SH-SY5Y (cell line): ENCODE results near the gene TRPM2.

Experiments used
- GATA2 ChIP-seq: IDR thresholded peaks from 2 replicates; pipeline ENCODE4 v1.6.1; 2011; ENCODE audit warnings: mild to moderate bottlenecking, low read depth, low read length
- GATA3 ChIP-seq: IDR thresholded peaks from 2 replicates; pipeline ENCODE4 v1.6.1; 2011; ENCODE audit warnings: low read depth, mild to moderate bottlenecking, low read length, moderate library complexity

The TRPM2 gene

DNA sequence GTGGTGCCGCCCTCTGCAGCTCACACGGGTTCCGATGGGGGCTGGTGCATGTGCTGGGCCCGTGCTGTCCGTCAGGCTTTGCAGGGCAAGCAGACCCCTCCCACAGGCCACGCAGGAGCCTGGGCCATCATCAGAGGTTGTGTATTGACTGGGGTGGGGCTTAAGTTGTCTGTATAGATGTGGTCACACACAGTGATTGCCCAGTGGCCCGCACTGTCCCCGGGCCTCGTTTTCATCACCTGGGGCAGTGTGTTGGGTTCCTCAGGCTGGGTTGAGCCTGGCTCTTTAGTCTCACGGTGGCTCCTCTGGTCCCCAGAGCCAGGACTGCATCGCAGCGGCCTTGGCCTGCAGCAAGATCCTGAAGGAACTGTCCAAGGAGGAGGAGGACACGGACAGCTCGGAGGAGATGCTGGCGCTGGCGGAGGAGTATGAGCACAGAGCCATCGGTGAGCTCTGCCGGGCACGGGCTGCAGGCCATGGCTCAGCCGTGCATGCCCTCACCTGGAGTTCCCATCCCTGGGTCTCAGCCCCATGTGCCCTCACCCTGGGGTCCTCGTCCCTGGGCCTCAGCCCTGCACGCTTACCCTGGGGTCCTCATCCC, 44.1 kb downstream of the TRPM2 start:
- TF ChIP-seq GATA3 = no peak
- TF ChIP-seq GATA2 = no peak

DNA sequence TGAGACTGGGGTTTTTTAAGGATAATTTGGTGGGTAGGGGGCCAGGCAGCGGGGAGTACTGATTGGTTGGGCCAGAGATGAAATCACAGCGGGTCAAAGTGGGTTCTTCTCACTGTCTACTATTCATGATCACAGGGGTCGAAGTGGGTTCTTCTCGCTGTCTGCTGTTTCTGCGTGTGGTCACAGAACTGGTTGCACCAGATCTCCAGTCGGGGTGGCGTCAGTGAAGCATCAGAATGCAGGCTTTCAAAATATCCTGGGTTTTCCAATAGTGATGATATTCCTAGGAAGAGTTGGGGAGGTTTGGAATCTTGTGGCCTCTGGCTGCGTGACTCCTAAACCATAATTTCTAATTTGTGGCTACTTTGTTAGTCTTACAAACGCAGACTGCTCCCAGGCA, 45.1 kb downstream of the TRPM2 start:
- TF ChIP-seq GATA2 (no peak), GATA3 (no peak)

DNA sequence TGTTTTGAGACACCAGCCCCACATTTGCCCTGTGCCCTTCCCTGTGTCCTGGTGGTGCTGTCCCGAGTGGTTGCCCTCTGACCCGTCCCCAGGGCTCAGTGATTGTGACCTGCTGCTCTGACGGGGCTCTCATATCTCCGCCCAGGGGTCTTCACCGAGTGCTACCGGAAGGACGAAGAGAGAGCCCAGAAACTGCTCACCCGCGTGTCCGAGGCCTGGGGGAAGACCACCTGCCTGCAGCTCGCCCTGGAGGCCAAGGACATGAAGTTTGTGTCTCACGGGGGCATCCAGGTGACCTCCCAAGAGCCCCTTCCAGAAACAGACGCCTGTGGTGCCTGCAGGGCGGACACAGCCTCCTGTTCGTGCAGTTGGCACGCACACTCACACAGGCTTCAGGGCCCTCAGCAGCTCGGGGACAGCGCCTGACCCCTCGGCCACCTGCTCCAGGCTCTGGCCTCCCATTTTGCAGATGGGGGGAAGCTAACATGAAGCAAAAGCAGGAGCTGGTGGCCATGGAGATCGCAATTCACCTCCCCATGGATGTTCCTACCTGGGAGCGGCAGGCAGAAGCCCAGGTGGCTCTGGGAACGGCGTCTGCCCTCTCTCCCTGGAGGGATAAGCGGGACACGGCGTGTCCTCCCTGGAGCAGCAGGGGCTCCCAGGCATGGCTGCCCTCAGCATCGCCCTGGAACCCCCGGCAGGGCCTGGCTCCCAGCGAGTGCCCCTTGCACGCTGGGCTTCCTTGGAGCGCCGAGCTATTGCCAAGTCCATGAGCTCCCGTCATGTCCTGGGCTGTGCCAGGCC, 45.9 kb downstream of the TRPM2 start:
- TF ChIP-seq GATA2 = no peak
- no peak for TF ChIP-seq GATA3

DNA sequence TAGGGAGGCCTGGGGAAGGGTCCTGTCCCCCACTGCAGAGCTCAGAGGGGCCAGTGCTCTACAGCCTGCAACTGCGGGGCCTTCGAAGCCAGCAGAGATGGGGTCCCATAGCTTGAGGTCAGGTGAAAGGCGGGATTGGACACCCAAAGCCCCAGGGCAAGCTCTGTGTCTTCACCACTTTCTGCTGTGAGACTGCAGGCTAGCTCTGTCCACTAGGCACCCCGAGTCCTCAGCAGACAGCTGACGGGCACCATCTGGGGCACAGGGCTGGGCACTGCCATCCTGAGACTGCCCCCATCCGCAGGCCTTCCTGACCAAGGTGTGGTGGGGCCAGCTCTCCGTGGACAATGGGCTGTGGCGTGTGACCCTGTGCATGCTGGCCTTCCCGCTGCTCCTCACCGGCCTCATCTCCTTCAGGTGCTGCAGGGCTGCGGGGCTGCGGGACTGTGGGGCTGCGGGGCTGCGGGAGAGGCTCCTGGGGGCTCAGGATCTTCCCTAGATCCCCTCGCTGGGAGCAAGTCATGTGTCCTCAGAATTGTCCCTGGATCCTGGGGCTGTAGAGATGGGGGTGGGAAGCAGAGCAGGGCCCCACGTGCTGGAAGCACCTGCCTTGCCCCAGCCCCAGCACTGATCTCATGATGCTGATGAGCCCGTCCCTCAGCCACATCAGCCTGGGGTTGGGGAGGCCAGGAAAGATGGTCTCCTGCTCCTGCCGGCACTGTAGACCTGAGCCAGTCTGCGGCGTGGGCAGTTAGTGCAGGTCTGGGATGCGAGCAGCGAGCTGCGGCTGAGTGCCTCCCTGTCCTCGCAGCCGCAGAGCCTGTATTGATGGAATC, 46.8 kb downstream of the TRPM2 start:
- TF ChIP-seq GATA2 = no peak
- TF ChIP-seq GATA3 = no peak

DNA sequence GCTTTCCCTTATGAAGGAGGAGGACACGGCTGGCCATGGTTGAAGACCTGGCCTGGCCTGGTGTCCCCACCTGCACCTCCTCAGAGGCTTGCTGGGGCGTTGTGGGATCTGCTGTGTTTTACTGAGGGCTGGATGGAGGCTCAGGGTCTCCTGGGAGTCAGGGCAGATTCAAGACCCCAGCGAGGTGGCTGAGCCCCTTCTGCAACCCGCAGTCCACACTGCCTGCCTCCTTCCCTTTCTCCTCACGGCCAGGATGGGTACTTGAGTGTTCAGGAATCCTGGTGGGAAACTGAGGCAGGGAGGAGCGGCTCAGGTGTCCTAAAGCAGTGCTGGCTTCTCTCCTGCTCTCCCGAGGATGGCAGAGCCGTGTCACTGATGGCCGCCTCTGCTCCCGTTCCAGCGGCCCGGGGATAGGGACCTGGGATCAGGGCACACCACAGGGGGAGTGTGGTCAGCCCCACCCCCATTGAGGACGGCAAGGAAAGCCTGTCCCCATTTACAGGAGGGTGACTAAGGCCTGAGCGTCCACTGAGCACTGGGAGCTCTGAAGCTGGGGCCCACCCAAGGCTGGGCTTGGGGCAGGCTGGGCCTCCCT, 47.5 kb downstream of the TRPM2 start:
- TF ChIP-seq GATA3 (no peak), GATA2 (no peak)

DNA sequence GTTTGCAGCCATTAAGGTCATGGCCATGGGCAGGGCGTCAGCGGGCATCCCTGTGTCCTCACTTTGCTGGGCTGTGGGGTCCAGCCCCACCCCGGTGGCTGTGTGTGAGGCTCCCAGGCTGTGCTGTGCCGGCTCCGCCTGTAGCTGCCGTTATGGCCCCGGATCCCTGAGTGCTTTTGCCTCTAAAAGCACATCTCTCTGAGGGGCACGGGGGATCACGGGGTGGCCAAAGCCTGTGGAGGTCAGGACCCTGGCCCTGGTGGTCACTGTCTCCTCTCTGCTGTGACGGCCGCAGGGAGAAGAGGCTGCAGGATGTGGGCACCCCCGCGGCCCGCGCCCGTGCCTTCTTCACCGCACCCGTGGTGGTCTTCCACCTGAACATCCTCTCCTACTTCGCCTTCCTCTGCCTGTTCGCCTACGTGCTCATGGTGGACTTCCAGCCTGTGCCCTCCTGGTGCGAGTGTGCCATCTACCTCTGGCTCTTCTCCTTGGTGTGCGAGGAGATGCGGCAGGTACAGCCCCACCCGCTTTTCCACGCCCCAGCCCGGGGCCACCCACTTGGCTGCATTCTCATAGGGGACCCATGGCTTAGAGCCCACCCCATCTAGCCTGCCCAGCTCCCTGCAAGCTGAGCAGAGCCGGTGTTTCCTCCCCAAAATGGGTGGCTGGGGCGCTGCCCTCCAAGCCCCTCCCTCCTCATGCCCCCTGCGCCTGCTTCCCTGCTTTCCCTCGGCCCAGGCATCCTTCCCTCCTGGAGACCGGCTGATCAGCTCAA, 48.2 kb downstream of the TRPM2 start:
- no peak for TF ChIP-seq GATA2

DNA sequence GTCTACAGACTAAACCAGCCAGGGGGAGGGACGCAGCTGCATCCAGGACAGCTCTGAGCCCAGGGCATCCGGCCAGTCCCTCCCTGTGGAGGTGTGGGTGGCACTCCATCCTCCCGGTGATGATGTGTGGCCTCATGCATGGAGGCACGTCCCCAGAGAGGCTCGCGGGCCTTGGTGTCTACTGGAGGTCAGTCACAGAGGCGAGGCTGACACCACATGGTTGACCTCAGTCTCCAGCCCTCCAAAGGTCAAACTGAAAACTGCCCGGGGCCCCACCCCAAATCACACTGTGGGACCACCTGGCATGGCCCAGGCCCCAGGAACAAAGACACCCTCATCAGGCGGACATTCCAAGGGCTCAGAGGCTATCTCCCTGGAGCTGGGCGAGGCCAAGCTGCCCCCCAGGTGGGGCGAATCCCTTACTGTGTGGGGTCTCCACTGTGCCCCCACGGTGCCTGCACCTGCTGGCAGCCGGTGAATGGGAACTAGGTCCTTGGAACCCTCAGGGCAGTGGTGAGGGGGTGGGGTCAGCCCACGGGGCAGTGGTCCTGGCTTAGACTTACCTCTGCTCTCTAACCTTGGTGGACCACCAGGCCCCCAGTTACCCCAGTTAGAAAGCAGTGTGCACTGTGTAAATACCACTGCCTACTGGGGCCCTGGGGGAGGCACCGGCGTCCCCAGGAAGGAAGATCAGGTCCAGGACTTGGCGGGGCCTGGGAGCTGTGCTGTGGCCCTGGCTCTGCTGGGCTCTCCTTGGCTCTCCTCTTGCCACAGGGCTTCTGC, 49.1 kb downstream of the TRPM2 start:
- TF ChIP-seq GATA2 (no peak), GATA3 (no peak)

DNA sequence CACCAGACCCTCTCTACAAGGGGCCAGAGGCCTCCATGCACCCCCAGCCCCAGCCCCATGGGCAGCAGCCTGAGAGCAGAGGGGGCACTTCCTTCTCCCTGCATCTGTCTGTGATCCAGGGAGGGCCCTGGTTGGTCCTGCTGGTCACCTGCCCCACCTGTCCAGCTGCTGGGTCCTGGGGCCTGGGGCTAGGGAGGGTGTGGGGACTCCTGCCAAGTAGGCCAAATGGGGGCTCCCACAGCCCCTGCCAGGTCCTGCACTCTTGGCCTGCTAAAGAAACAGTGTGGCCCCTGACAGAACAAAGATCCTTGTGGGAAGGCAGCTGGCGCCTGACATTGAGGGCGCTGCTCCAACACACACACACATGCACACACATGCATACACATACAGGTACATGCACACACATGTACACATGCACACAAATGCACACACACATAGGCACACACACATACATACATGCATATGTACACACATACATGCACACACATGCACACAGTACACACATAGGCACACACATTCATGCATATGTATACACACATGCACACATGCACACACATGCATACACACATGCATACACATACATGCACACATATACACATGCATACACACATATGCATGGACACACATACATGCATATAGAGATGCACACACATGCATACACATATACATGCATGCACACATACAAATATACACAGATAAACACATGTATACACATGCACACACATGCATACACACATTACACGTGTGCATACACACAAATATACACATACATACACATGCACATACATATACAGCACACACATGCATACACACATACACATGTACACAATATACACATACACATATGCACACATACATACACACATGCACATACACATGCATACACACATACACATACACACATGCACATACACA, 49.9 kb downstream of the TRPM2 start:
- TF ChIP-seq GATA2 (no peak), GATA3 (no peak)

DNA sequence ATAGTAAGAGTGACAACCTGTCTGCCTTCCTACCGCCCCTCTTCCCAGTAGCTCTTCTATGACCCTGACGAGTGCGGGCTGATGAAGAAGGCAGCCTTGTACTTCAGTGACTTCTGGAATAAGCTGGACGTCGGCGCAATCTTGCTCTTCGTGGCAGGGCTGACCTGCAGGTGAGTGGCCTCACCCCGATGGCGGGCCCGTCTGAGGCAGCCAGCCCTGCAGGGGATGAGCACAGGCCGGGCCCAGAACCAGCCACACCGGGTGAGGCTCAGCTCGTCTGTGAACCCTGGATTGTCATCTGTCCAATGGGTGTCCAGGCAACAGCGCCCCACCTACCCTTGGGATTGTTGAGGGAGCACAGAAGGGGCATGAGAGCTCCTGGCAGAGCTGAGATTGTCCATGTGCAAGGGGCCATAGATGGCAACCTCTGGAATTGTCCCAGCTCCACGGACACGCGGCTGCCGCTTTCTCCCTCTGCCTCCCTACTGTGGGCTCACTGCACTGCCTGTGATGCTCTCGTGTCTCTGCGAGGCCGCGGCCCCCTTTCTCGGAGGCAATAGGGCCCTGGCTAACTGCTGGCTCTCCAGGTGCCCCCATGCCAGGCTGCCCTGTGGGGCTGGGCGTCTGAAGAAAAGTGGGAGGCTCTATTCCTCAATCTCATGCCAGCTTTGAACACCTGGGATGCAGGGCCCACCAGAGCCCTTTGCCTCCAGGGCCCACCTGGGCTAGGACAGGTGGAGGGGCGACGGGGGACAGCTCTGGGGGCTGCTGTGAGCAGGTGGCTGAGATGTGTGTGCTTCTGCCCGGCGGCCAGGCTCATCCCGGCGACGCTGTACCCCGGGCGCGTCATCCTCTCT, 51.9 kb downstream of the TRPM2 start:
- TF ChIP-seq GATA3 (no peak), GATA2 (no peak)

DNA sequence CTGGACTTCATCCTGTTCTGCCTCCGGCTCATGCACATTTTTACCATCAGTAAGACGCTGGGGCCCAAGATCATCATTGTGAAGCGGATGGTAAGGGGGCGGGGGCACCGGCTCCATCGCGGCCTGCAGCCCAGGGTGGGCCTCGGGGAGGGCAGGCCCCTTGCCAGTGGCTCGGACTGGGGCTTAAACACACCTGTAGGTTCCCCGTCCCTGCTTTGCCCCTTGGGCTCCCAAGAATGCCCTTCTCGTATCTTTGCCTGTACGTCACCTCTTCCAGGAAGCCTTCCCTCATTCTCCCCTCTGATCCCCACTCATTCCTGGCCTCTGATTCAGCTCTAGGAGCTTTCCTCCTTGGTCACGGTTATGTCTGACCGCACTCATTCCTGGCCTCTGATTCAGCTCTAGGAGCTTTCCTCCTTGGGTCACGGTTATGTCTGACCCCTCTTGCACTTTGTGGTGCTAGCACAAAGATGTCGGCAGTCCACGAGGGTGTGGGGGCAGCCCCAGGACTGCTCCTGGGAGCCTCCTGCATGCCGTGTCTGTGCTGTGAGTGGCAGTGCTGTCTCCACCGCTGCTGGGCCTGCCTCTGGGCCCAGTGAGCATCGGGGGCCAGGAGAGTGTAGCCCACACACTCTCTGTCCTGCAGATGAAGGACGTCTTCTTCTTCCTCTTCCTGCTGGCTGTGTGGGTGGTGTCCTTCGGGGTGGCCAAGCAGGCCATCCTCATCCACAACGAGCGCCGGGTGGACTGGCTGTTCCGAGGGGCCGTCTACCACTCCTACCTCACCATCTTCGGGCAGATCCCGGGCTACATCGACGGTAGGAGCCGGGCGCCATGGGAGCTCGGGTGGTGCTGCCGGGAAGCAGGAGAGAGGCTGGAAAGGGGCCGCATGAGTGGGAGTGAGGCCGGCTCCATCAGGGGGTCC, 52.8 kb downstream of the TRPM2 start:
- TF ChIP-seq GATA3 = no peak
- no peak for TF ChIP-seq GATA2

DNA sequence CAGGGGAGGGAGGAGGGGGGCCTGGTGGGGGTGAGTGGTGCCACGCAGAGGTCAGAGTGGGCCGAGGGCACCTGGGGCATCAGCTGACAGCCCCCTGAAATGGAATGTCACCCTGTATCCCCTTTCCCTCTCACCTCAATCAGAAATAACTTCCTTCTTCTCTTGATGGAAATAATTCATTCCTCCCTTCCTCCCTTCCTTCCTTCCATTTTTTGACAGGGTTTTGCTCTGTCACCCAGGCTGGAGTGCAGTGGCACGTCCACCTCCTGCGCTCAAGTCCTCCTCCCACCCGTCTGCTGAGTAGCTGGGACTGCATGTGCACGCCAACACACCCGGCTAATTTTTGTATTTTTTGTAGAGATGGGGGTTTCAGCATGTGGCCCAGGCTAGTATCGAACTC, 53.5 kb downstream of the TRPM2 start:
- no peak for TF ChIP-seq GATA2
- TF ChIP-seq GATA3 = no peak
